Measurements from ENCODE around the gene MYH9. TPM values are rescaled to one million over a fixed set of nuclear protein-coding genes. Genes with fewer than 3 reads are reported as not detected.

The MYH9 gene
- total RNA-seq, 1 experiment from 2014 or later: 380 TPM

GRCh38 chr22:36333644-36334043 lies 54.1 kb downstream of the MYH9 start:
- H3K9me3 ChIP-seq: no peaks in the 10 kb centered on the region
- peaks cover 96% of the 10 kb centered on the region for H3K36me3 ChIP-seq
- no peak for DNase-seq
- no peak overlapping the region for H3K4me3 ChIP-seq
- H3K27me3 ChIP-seq: no peaks in the 10 kb centered on the region

GRCh38 chr22:36332623-36333332 lies 55.0 kb downstream of the MYH9 start:
- no peak for DNase-seq
- peaks cover 96% of the 10 kb centered on the region for H3K36me3 ChIP-seq
- no peaks in the 10 kb centered on the region for H3K27me3 ChIP-seq
- H3K4me3 ChIP-seq: no peak overlapping the region
- no peaks in the 10 kb centered on the region for H3K9me3 ChIP-seq

DNA sequence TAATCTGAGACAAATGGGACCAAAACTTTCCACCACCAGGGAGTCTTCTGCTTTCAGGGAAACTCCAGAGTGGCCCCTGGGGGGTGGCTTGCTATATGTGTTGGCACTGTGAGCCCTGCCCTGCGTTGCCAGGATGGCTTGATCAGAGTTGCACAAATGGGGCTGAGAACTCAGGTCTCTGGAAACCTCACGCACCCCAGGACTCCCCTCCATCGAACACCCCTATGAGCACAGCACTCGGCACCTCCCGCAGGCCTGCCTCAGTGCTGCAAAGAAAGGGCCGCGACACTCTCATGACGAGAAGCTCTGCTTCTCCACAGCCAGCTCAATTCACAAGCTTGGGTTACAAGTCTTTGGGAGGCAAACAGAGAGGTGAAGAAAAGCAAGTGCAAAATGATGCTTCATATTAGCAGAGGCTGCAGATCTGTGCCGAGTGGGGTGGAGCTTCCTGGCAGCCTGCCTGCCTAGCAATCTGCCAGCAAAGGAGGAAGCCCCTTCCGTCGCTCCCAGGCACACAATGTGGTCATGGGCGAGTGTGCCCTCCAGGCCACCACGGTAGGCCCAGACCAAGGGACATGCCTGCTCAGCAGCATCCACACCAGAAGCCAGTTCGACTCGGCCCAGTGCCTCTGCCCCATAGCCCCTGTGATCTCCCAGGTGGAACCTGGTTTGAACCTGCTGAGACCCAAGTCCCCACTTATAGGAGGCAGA lies 55.7 kb downstream of the MYH9 start:
- H3K4me3 ChIP-seq: no peak overlapping the region
- peak; percentile 50 for DNase-seq
- peaks cover 96% of the 10 kb centered on the region for H3K36me3 ChIP-seq
- H3K27me3 ChIP-seq: no peaks in the 10 kb centered on the region
- no peaks in the 10 kb centered on the region for H3K9me3 ChIP-seq

- H3K36me3 ChIP-seq: peaks cover 96% of the 10 kb centered on the region
- no peaks in the 10 kb centered on the region for H3K9me3 ChIP-seq
- peak; percentile 92 for DNase-seq
- H3K27me3 ChIP-seq: no peaks in the 10 kb centered on the region
- H3K4me3 ChIP-seq: no peak overlapping the region
Observed at GRCh38 chr22:36331306-36331911, 56.4 kb downstream of the MYH9 start.

GRCh38 chr22:36330655-36331305 lies 57.0 kb downstream of the MYH9 start:
- Histone ChIP-seq H3K4me3 (no peak overlapping the region), H3K36me3 (peaks cover 96% of the 10 kb centered on the region), H3K27me3 (no peaks in the 10 kb centered on the region), H3K9me3 (no peaks in the 10 kb centered on the region)
- DNase-seq: peak; percentile 58

GRCh38 chr22:36330127-36330526 lies 57.6 kb downstream of the MYH9 start:
- no peak for DNase-seq
- Histone ChIP-seq H3K9me3 (no peaks in the 10 kb centered on the region), H3K4me3 (no peak overlapping the region), H3K36me3 (peaks cover 96% of the 10 kb centered on the region), H3K27me3 (no peaks in the 10 kb centered on the region)

DNA sequence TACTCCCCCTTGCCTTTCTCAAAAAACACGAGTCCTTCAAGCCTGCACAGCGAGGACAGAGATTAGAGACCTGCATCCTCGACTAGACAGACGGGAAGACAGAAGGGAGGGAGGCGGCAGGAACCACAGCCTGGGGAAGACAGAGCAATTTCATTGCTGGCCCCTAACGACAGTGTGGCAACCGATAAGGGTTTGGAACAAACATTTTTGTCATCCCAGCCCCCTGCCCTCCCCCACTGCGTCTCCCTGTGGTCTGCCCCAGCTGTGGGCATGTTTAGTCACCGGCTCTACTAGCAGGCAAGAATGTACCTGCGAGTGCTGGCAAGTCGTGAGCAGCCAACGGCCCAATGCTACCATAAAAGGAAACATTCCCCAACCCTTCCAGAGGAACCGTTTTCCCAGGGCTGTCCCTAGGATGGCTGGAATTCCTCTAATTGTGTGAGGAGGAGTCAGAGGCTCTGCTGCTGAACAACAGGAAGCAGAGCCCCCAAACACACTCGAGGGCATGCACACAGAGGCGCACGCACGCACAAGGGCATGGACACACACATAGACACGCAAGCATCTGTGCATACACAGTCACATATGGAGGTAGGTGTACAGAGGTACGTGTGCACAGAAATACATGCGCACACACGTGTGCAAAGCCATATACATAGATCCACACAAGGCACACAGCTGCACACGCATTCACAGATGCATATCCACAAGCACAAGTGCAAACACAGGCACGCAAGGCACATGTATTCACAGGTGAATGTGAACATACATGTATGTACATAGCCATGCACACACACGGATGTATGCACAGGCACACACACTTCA lies 58.3 kb downstream of the MYH9 start:
- Histone ChIP-seq H3K4me3 (no peak overlapping the region), H3K9me3 (no peaks in the 10 kb centered on the region), H3K36me3 (peaks cover 96% of the 10 kb centered on the region), H3K27me3 (no peaks in the 10 kb centered on the region)
- DNase-seq: peak; percentile 68

DNA sequence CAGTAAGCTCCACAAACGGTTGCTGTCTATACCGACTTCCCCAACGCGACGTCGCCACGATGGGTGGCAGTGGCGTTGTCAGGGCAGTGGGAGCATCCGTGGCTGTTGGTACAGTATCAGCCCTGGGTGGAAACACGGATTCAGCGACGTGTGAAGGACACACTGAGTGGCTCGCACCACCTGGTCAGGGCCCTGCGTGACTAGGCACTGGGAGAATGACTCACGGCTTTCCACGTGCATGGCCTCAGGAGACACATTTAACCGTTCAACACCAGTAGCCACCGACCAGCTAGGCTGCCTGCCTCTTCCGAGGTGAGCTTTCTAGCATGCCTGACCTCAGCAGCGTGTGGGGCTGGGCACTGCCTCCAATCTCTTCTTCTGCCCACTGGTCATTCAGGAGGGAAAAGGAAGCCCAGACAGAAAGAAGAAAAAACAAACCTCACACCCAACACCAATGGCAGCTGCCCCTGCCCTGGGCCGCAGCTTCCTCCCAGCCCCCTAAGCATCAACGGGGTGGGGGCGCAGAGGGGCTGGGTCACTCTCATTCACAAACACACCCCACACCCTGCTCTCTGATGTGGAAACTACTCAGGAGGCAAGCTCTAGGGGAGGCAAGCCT lies 59.0 kb downstream of the MYH9 start:
- Histone ChIP-seq H3K9me3 (no peaks in the 10 kb centered on the region), H3K36me3 (peaks cover 96% of the 10 kb centered on the region), H3K4me3 (no peak overlapping the region), H3K27me3 (no peaks in the 10 kb centered on the region)
- DNase-seq: peak; percentile 33

GRCh38 chr22:36327922-36328551 lies 59.7 kb downstream of the MYH9 start:
- Histone ChIP-seq H3K27me3 (no peaks in the 10 kb centered on the region), H3K36me3 (peaks cover 96% of the 10 kb centered on the region), H3K4me3 (no peak overlapping the region), H3K9me3 (no peaks in the 10 kb centered on the region)
- DNase-seq: no peak

- Histone ChIP-seq H3K27me3 (no peaks in the 10 kb centered on the region), H3K9me3 (no peaks in the 10 kb centered on the region), H3K36me3 (peaks cover 100% of the 10 kb centered on the region), H3K4me3 (no peak overlapping the region)
- DNase-seq: no peak
Observed at GRCh38 chr22:36326178-36327161, 61.3 kb downstream of the MYH9 start.

GRCh38 chr22:36325154-36326031 lies 62.4 kb downstream of the MYH9 start:
- peak; percentile 41 for DNase-seq
- Histone ChIP-seq H3K27me3 (no peaks in the 10 kb centered on the region), H3K36me3 (peaks cover 100% of the 10 kb centered on the region), H3K4me3 (no peak overlapping the region), H3K9me3 (no peaks in the 10 kb centered on the region)

DNA sequence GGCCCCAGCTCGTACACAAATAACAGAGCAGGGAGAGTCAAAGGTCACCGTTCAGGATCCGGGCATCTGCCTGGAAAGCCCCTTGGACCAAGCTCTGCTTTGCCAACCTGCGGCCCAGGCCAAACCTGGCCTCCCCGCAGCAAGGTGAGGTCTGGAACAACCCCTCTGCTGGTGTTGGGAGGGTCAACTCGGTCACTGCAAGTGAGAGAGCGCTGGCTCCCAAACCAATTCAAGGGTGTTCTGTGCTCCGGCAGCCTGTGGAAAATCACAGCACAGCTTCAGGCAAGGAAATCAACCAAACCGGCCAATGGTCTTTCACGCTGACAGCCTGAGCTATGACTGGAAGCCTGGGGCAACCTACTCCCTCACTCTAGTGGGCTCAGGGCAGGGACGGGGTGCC lies 63.4 kb downstream of the MYH9 start:
- Histone ChIP-seq H3K36me3 (peaks cover 100% of the 10 kb centered on the region), H3K27me3 (no peaks in the 10 kb centered on the region), H3K9me3 (no peaks in the 10 kb centered on the region), H3K4me3 (no peak overlapping the region)
- no peak for DNase-seq

GRCh38 chr22:36323855-36324331 lies 63.9 kb downstream of the MYH9 start:
- H3K27me3 ChIP-seq: no peaks in the 10 kb centered on the region
- H3K4me3 ChIP-seq: no peak overlapping the region
- DNase-seq: no peak
- H3K36me3 ChIP-seq: peaks cover 100% of the 10 kb centered on the region
- no peaks in the 10 kb centered on the region for H3K9me3 ChIP-seq

Measured in MG63 (cell line).